Pancreas (tissue), 10 donors: ENCODE measurements around the gene AUH. TPM values are rescaled to one million over a fixed set of nuclear protein-coding genes. Genes with fewer than 3 reads are reported as not detected.

Experiments used
- ATAC-seq, 4 donors: fragments of 200-7000 bp; cut with Tn5 transposase; one replicate each; pipeline versions ENCODE4 v1.8.0 to v1.9.1; 2020; ENCODE audit warnings: mild to moderate bottlenecking in 4 of 4, moderate library complexity in 4 of 4
- DNase-seq, 6 donors: peaks; one replicate each; pipeline ENCODE4 v3.0.0-alpha.2; 2020
- FAIRE-seq: peaks from 2 replicates; lab custom pipeline; 2012; peaks lifted over from hg19 to GRCh38; lab: Jason Lieb, UNC
- H3K27ac ChIP-seq, 4 donors: fragments of 200-600 bp; sonication (generic); 1 replicate in 3 of 4; 2 replicates in 1 of 4; pipeline versions ENCODE4 v1.5.0 to v1.8.0; 2020
- H3K27me3 ChIP-seq, 4 donors: fragments of 200-600 bp; one replicate each; pipeline ENCODE4 v1.8.0; 2021
- H3K36me3 ChIP-seq, 3 donors: fragments of 200-600 bp; sonication (generic) in 1 of 3; one replicate each; pipeline versions ENCODE4 v1.5.0 to v1.8.0; 2020 to 2021
- H3K4me1 ChIP-seq, 3 donors: fragments of 200-600 bp; one replicate each; pipeline ENCODE4 v1.8.0; 2021
- H3K4me3 ChIP-seq, 4 donors: fragments of 200-600 bp; sonication (generic) in 2 of 4; one replicate each; pipeline versions ENCODE4 v1.5.0 to v1.8.0; 2020 to 2021
- H3K9me3 ChIP-seq, 4 donors: fragments of 200-600 bp; one replicate each; pipeline ENCODE4 v1.8.0; 2021
- WGBS, 2 donors: extraction: QIAGEN DNeasy Blood & Tissue Kit; methylation state at CpG; one replicate each; pipeline ENCODE4 v1.1.7; 2013; 5-methylcytosine and 5-hydroxymethylcytosine counted together
- intact Hi-C, 3 donors: fragments of 100-400 bp; cut with DNase I; formaldehyde crosslinking; loops; one replicate each; pipeline versions ENCODE4 v1.11.1 to v1.14.2; 2022
- polyA plus RNA-seq, 2 donors: library from polyadenylated mRNA; stranded (reverse); fragments of 200-250 nt; gene quantifications; one replicate each; pipeline ENCODE4 v1.2.3, GENCODE V29; 2013
- total RNA-seq, 6 donors: library from RNA; stranded (reverse); fragmentation: NEBNext Ultra II Directional in 4 of 6; extraction: Animal tissue kit (Norgen Biotek cat#: 25700) in 4 of 6; gene quantifications; one replicate each; pipeline versions ENCODE4 v1.2.1 to v1.2.4, GENCODE V29; 2021 to 2023
- TF ChIP-seq, protein P1 (sequence below), 4 donors: fragments of 200-600 bp; sonication (generic) in 3 of 4; IDR thresholded peaks; one replicate each; pipeline versions ENCODE4 v1.5.0 to v1.8.0; 2021; ENCODE audit warnings: antibody characterized with exemption in 4 of 4
- donor health status: healthy with polysubstance abuse.
- donor health status: DM: no; HTN: no; CAD: no; lungs with moderate emphysema.
- donor health status: DM: no; HTN: no; CAD: no.
- donor health status: control.
- donor health status: control.
- donor health status: Bipolar disorder and iron deficiency.
- donor health status: DM: yes; HTN: yes; CAD: no.
- donor health status: DM: no; HTN: no; CAD: no.
- donor health status: DM: no; HTN: no; CAD: no.
- donor health status: DM: yes; HTN: yes; CAD: no.

AUH gene
- total and polyA plus RNA-seq, 8 donors: 11.2 to 19.5 (median 14.7) TPM

DNA sequence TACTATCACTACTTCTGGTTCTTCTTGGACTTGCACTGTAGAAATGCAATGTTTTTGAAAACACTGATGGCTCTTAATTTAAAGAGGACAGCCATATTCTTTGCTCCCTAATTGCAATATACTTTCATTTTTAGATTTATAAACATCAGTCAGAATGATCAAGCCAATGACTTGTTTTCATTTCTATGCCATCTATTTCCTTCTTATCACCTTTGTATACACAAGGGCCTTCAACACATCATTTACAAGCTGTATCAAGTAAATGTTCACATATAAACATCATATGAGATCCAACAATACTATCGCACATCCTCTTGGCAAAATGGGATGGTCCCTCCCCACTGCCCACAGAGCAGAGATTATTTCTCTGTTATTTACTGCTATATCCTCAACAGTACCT lies 24.9 kb downstream of the AUH start:
- Histone ChIP-seq H3K27me3 (no peaks in the 10 kb centered on the region), H3K4me1 (peaks cover 5 to 17% (median 16%) of the 10 kb centered on the region in 3 donors), H3K9me3 (no peaks in the 10 kb centered on the region), H3K4me3 (no peak overlapping the region), H3K27ac (no peak overlapping the region), H3K36me3 (no peaks in the 10 kb centered on the region)
- ATAC-seq: no peak
- no peak for FAIRE-seq
- TF ChIP-seq, protein P1, sequence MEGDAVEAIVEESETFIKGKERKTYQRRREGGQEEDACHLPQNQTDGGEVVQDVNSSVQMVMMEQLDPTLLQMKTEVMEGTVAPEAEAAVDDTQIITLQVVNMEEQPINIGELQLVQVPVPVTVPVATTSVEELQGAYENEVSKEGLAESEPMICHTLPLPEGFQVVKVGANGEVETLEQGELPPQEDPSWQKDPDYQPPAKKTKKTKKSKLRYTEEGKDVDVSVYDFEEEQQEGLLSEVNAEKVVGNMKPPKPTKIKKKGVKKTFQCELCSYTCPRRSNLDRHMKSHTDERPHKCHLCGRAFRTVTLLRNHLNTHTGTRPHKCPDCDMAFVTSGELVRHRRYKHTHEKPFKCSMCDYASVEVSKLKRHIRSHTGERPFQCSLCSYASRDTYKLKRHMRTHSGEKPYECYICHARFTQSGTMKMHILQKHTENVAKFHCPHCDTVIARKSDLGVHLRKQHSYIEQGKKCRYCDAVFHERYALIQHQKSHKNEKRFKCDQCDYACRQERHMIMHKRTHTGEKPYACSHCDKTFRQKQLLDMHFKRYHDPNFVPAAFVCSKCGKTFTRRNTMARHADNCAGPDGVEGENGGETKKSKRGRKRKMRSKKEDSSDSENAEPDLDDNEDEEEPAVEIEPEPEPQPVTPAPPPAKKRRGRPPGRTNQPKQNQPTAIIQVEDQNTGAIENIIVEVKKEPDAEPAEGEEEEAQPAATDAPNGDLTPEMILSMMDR (IDR thresholded peaks at IDR 0.05): no peak
- 83 to 88% methylated on average over 1 of the region's 1 CpG for WGBS, 2 donors
- DNase-seq: no peak
- intact Hi-C loops: no loop called here

- TF ChIP-seq, protein P1 (IDR thresholded peaks at IDR 0.05): no peak
- Histone ChIP-seq H3K27me3 (no peaks in the 10 kb centered on the region), H3K9me3 (no peaks in the 10 kb centered on the region), H3K36me3 (no peaks in the 10 kb centered on the region), H3K4me1 (peaks cover 0 to 3% (median 3%) of the 10 kb centered on the region in 3 donors), H3K4me3 (no peak overlapping the region), H3K27ac (no peak overlapping the region)
- 95 to 97% methylated on average over 4 of the region's 4 CpGs for WGBS, 2 donors
- ATAC-seq (peak in 2 of 4 donors; percentile 12 to 25), FAIRE-seq (no peak), DNase-seq (no peak)
- intact Hi-C loops: no loop called here
Observed at GRCh38 chr9:91334053-91334452, 27.7 kb downstream of the AUH start.

DNA sequence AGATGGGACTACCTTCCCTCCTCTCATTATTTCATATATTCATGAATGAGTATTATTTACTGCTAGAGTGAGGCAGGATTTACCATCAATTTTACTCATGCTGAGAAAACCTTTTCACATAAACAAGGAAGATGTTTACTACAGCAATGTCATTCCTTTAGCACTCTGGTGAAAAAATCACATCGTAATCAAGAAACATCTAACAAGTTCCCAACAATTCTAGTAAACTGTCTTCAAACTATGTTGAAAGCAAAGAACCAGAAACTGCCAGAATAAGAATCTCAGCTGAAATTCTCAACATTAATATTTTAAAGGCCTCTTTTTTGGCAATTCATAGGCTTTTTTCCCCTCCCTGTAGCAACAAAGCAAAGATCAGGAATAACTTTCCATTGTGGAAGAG lies 28.2 kb downstream of the AUH start:
- 86 to 96% methylated on average over 1 of the region's 1 CpG for WGBS, 2 donors
- no peak for FAIRE-seq
- TF ChIP-seq, protein P1 (IDR thresholded peaks at IDR 0.05): no peak
- peaks cover 0 to 3% (median 3%) of the 10 kb centered on the region in 3 donors for H3K4me1 ChIP-seq
- no peak for ATAC-seq
- no peak overlapping the region for H3K4me3 ChIP-seq
- no peak for DNase-seq
- no peaks in the 10 kb centered on the region for H3K9me3 ChIP-seq
- H3K36me3 ChIP-seq: no peaks in the 10 kb centered on the region
- H3K27me3 ChIP-seq: no peaks in the 10 kb centered on the region
- no peak overlapping the region for H3K27ac ChIP-seq
- intact Hi-C loops: no loop called here

DNA sequence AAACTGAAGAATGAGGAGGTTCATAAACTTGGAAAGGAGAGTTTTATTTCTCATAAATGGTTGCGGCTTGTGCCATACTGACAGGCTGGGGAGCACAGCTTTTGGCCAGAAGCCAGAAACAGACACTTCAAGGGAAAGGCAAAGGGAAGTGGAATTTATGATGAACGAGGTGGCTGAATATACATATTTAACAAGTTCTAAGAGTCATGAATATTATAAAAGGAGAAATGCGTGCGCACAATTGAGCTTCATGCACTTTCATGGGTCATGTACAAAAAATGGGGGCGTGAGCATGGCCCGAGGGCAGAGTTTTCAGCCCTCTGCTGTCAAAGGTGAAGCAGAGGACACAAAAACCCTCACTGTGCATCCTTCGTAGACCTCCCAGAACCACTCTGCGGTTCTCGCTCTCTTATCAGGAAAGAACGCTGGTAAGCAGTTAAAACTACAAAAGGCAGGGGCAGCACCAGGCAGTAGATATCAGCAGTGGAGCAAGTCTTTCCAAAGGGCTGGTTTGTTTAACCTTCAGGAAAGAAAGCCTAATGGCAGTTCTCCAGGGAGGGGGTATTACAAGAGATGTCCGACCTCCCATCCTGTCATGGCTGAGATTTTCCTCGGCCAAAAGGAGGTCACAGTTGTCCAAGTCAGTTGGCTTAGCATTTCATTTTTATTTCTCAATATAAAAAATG lies 29.0 kb downstream of the AUH start:
- DNase-seq (no peak), ATAC-seq (peak in 3 of 4 donors; percentile 52 to 72 (median 54)), FAIRE-seq (no peak)
- TF ChIP-seq, protein P1 (IDR thresholded peaks at IDR 0.05): no peak
- Histone ChIP-seq H3K9me3 (no peaks in the 10 kb centered on the region), H3K4me1 (peaks cover 0 to 3% (median 3%) of the 10 kb centered on the region in 3 donors), H3K27ac (no peak overlapping the region), H3K36me3 (no peaks in the 10 kb centered on the region), H3K27me3 (no peaks in the 10 kb centered on the region), H3K4me3 (no peak overlapping the region)
- 49 to 55% methylated on average over 12 of the region's 12 CpGs for WGBS, 2 donors
- intact Hi-C loops: no loop called here

DNA sequence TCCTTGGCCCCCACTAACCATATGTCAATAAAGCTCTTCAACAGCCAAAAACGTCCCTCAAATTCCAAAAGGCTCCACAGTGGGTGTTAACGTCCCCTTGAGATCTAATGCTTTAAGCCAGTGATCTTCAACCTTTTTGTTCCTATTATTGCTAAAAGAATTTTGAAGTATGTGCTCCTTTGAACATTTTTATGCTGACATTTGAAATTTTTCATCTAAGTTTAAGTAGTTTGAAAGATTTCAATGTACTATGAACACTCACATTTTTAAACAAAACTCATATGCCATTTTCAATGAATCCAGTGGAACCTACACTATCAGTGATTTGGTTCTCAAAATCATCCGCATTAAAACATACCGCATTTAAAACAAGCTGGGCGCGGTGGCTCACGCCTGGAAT lies 29.9 kb downstream of the AUH start:
- Histone ChIP-seq H3K4me3 (no peak overlapping the region), H3K27me3 (no peaks in the 10 kb centered on the region), H3K36me3 (peaks cover 0 to 5% (median 4%) of the 10 kb centered on the region in 3 donors), H3K27ac (no peak overlapping the region), H3K4me1 (peaks cover 0 to 3% (median 3%) of the 10 kb centered on the region in 3 donors), H3K9me3 (no peaks in the 10 kb centered on the region)
- TF ChIP-seq, protein P1 (IDR thresholded peaks at IDR 0.05): no peak
- 93% methylated on average over 7 of the region's 7 CpGs for WGBS, 2 donors
- no peak for ATAC-seq
- intact Hi-C loops: no loop called here
- no peak for FAIRE-seq
- no peak for DNase-seq
